Neural crest cell (in vitro differentiated cells): ENCODE results near the gene AHSP. TPM values are rescaled to one million over a fixed set of nuclear protein-coding genes. Genes with fewer than 3 reads are reported as not detected.

Source experiments
- DNase-seq: peaks from one replicate; pipeline ENCODE4 v3.0.0; 2021; ENCODE audit warnings: low read depth, mixed read lengths, low spot score
- H3K27ac Mint-ChIP-seq: one replicate; pipeline ENCODE4 v1.8.0; 2021; ENCODE audit warnings: mild to moderate bottlenecking, mixed read lengths; ENCODE audit not compliant: unreplicated experiment
- H3K27me3 Mint-ChIP-seq: 2 replicates; pipeline ENCODE4 v1.8.0; 2021; ENCODE audit warnings: low read depth, mild to moderate bottlenecking, mixed read lengths
- H3K36me3 Mint-ChIP-seq: 2 replicates; pipeline ENCODE4 v1.8.0; 2021; ENCODE audit warnings: low read depth, mild to moderate bottlenecking, mixed read lengths
- H3K4me1 Mint-ChIP-seq: 2 replicates; pipeline ENCODE4 v1.8.0; 2021; ENCODE audit warnings: mixed read lengths
- H3K4me3 Mint-ChIP-seq: one replicate; pipeline ENCODE4 v1.8.0; 2021; ENCODE audit warnings: mild to moderate bottlenecking, mixed read lengths
- H3K9me3 Mint-ChIP-seq: 2 replicates; pipeline ENCODE4 v1.8.0; 2021; ENCODE audit warnings: mixed read lengths
- CTCF ChIP-seq: fragments of 200-600 bp; sonication (generic); conservative IDR thresholded peaks from 2 replicates; pipeline ENCODE4 v1.5.0; 2021; ENCODE audit warnings: antibody characterized with exemption, mild to moderate bottlenecking
- total RNA-seq: library from RNA; stranded (reverse); gene quantifications from 2 replicates; pipeline ENCODE4 v1.2.1, GENCODE V29; 2021

AHSP gene
- total RNA-seq, 1 donor from 2014 or later, result not detected

GRCh38 chr16:31508706-31509195, 18.9 kb upstream of the AHSP start:
- Mint-ChIP-seq H3K4me1 (peaks cover 20% of the 10 kb centered on the region), H3K27me3 (peaks cover 9% of the 10 kb centered on the region), H3K4me3 (peak overlapping the region; percentile 89), H3K36me3 (no peaks in the 10 kb centered on the region), H3K27ac (peak overlapping the region; percentile 98), H3K9me3 (no peaks in the 10 kb centered on the region)
- no peak for TF ChIP-seq CTCF
- no peak for DNase-seq

DNA sequence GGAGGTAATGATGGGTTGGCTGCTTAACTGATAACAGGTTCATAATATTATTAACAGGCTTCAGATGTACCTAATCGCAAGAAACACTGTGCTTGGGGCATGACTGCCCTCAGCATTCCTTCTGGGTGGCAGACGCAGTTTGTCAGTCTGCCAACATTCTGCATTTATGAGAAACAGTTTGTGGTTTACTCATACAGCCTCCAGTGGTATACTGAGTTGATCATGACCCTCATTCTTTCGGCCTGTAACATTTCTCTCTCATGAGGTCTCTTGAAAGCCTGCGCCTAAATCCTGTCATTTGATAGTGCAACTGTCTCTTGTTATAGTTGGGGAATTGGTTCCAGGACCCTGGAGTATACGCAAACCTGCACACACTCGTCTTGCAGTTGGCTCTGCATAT, 14.6 kb upstream of the AHSP start:
- no peak for TF ChIP-seq CTCF
- Mint-ChIP-seq H3K4me3 (no peak overlapping the region), H3K27ac (no peak overlapping the region), H3K27me3 (peaks cover 37% of the 10 kb centered on the region), H3K36me3 (no peaks in the 10 kb centered on the region), H3K4me1 (peaks cover 16% of the 10 kb centered on the region), H3K9me3 (no peaks in the 10 kb centered on the region)
- DNase-seq, result no peak

DNA sequence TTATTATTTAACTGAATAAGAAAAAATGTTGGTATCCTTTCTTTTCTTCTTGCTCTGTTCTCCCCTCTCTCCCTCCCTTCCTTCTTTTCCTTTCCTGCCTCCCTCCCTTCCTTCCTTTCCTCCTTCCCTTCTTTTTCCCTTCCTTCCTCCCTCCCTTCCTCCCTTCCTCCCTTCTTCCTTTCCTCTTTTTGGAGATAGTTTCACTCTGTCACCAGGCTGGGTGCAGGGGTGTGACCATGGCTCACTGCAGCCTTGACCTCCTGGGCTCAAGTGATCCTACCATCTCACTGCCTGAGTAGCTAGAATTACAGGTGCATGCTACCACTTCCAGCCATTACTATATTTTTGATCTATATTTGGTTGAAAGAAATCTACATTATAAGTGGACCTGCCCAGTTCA, 13.8 kb upstream of the AHSP start:
- no peak for TF ChIP-seq CTCF
- no peak for DNase-seq
- Mint-ChIP-seq H3K4me3 (no peak overlapping the region), H3K36me3 (no peaks in the 10 kb centered on the region), H3K27me3 (peaks cover 37% of the 10 kb centered on the region), H3K9me3 (no peaks in the 10 kb centered on the region), H3K4me1 (peaks cover 10% of the 10 kb centered on the region), H3K27ac (no peak overlapping the region)

DNA sequence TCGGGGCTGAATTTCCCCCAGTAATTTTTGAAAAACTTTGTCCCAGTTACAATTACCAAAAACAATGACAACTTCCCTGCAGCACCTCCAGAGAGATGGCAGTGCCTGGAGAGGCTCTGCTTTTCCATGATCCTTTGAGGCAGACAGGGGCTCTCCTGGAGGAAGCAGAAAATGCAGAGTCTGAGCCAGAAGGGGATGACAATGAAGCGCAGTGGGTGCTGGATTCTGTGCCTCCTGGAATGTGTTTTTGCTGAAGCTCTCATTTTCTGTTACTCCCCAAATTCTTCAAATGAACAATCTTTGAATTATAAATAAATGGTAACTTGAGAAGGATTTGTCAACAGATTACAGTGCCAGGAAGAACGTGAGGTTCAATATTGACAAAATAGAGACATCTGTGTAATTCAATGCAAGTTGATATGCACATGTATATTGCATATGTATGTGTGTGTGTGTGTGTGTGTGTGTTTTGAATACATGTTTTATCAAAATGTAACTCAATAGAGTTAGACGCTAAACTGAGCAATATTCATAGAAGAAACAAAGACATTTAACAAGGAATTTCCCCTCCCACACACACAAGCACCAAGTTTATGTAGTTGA, 9.8 kb upstream of the AHSP start:
- TF ChIP-seq CTCF, result no peak
- DNase-seq, result no peak
- Mint-ChIP-seq H3K36me3 (no peaks in the 10 kb centered on the region), H3K9me3 (no peaks in the 10 kb centered on the region), H3K4me3 (no peak overlapping the region), H3K4me1 (peaks cover 10% of the 10 kb centered on the region), H3K27ac (no peak overlapping the region), H3K27me3 (peaks cover 53% of the 10 kb centered on the region)

GRCh38 chr16:31519759-31520431, 7.8 kb upstream of the AHSP start:
- H3K27ac Mint-ChIP-seq, result no peak overlapping the region
- peaks cover 10% of the 10 kb centered on the region for H3K4me1 Mint-ChIP-seq
- no peak for DNase-seq
- H3K36me3 Mint-ChIP-seq, result no peaks in the 10 kb centered on the region
- TF ChIP-seq CTCF, result no peak
- H3K4me3 Mint-ChIP-seq, result no peak overlapping the region
- peaks cover 55% of the 10 kb centered on the region for H3K27me3 Mint-ChIP-seq
- no peaks in the 10 kb centered on the region for H3K9me3 Mint-ChIP-seq
